HEK293 (cell line): ENCODE data around the gene RIPK3.

ENCODE experiments used
- CTCF ChIP-seq: fragments of 450-650 bp; formaldehyde crosslinking; IDR thresholded peaks from 2 replicates; pipeline ENCODE4 v1.5.1; 2016; ENCODE audit warnings: missing biosample characterization, missing genetic modification characterization
- ELK4 ChIP-seq: IDR thresholded peaks from 2 replicates; pipeline ENCODE4 v1.6.1; 2011; ENCODE audit warnings: mild to moderate bottlenecking, low read depth, low read length, borderline replicate concordance
- HIC1 ChIP-seq: fragments of 450-650 bp; formaldehyde crosslinking; IDR thresholded peaks from 2 replicates; pipeline ENCODE4 v1.5.1; 2016; ENCODE audit warnings: missing biosample characterization, missing genetic modification characterization
- KLF1 ChIP-seq: fragments of 450-650 bp; formaldehyde crosslinking; IDR thresholded peaks from 2 replicates; pipeline ENCODE4 v1.5.1; 2016; ENCODE audit warnings: missing biosample characterization, missing genetic modification characterization
- KLF10 ChIP-seq: fragments of 450-650 bp; IDR thresholded peaks from 2 replicates; pipeline ENCODE4 v1.5.1; 2018; ENCODE audit warnings: missing biosample characterization, mild to moderate bottlenecking, missing genetic modification characterization
- PATZ1 ChIP-seq: fragments of 450-650 bp; formaldehyde crosslinking; IDR thresholded peaks from 2 replicates; pipeline ENCODE4 v1.5.1; 2016; ENCODE audit warnings: missing biosample characterization, missing genetic modification characterization
- ZBTB11 ChIP-seq: fragments of 450-650 bp; formaldehyde crosslinking; conservative IDR thresholded peaks from 2 replicates; pipeline ENCODE4 v1.5.1; 2016; ENCODE audit warnings: low read depth, missing biosample characterization, missing genetic modification characterization
- ZBTB7A ChIP-seq: fragments of 450-650 bp; formaldehyde crosslinking; IDR thresholded peaks from 2 replicates; pipeline ENCODE4 v1.5.1; 2016; ENCODE audit warnings: low read depth, missing biosample characterization, missing genetic modification characterization
- ZNF114 ChIP-seq: fragments of 450-650 bp; formaldehyde crosslinking; IDR thresholded peaks from 2 replicates; pipeline ENCODE4 v1.5.0; 2017; ENCODE audit warnings: missing biosample characterization, missing genetic modification characterization
- ZNF132 ChIP-seq: fragments of 450-650 bp; formaldehyde crosslinking; IDR thresholded peaks from 2 replicates; pipeline ENCODE4 v1.5.1; 2017; ENCODE audit warnings: missing biosample characterization, missing genetic modification characterization, borderline replicate concordance
- ZNF140 ChIP-seq: fragments of 450-650 bp; formaldehyde crosslinking; IDR thresholded peaks from 2 replicates; pipeline ENCODE4 v1.5.1; 2016; ENCODE audit warnings: missing biosample characterization, missing genetic modification characterization
- ZNF266 ChIP-seq: fragments of 450-650 bp; formaldehyde crosslinking; IDR thresholded peaks from 2 replicates; pipeline ENCODE4 v1.5.1; 2016; ENCODE audit warnings: missing biosample characterization, missing genetic modification characterization, low read depth
- ZNF302 ChIP-seq: fragments of 450-650 bp; formaldehyde crosslinking; IDR thresholded peaks from 2 replicates; pipeline ENCODE4 v1.5.1; 2016; ENCODE audit warnings: missing biosample characterization, missing genetic modification characterization, low read depth
- ZNF416 ChIP-seq: fragments of 450-650 bp; formaldehyde crosslinking; IDR thresholded peaks from 2 replicates; pipeline ENCODE4 v1.5.1; 2016; ENCODE audit warnings: missing biosample characterization, missing genetic modification characterization
- ZNF426 ChIP-seq: fragments of 450-650 bp; formaldehyde crosslinking; IDR thresholded peaks from 2 replicates; pipeline ENCODE4 v1.5.1; 2017; ENCODE audit warnings: missing biosample characterization, missing genetic modification characterization, mild to moderate bottlenecking, inconsistent platforms, moderate library complexity
- ZNF529 ChIP-seq: fragments of 450-650 bp; formaldehyde crosslinking; IDR thresholded peaks from 2 replicates; pipeline ENCODE4 v1.5.1; 2017; ENCODE audit warnings: missing genetic modification characterization, missing biosample characterization; ENCODE audit not compliant: insufficient replicate concordance
- ZNF549 ChIP-seq: fragments of 450-650 bp; IDR thresholded peaks from 2 replicates; pipeline ENCODE4 v1.5.1; 2018; ENCODE audit warnings: missing biosample characterization, missing genetic modification characterization, mild to moderate bottlenecking, inconsistent platforms, moderate library complexity
- ZNF558 ChIP-seq: fragments of 450-650 bp; formaldehyde crosslinking; IDR thresholded peaks from 2 replicates; pipeline ENCODE4 v1.5.1; 2016; ENCODE audit warnings: missing biosample characterization, missing genetic modification characterization
- ZSCAN5A ChIP-seq: fragments of 450-650 bp; formaldehyde crosslinking; IDR thresholded peaks from 2 replicates; pipeline ENCODE4 v1.5.1; 2016; ENCODE audit warnings: missing biosample characterization, missing genetic modification characterization
- TF ChIP-seq, protein P1 (sequence below): fragments of 450-650 bp; formaldehyde crosslinking; IDR thresholded peaks from 2 replicates; pipeline ENCODE4 v1.5.1; 2016; ENCODE audit warnings: missing biosample characterization, missing genetic modification characterization
- TF ChIP-seq, protein P2 (sequence below): fragments of 450-650 bp; formaldehyde crosslinking; IDR thresholded peaks from 2 replicates; pipeline ENCODE4 v1.5.1; 2016; ENCODE audit warnings: missing biosample characterization, missing genetic modification characterization

Gene RIPK3

DNA sequence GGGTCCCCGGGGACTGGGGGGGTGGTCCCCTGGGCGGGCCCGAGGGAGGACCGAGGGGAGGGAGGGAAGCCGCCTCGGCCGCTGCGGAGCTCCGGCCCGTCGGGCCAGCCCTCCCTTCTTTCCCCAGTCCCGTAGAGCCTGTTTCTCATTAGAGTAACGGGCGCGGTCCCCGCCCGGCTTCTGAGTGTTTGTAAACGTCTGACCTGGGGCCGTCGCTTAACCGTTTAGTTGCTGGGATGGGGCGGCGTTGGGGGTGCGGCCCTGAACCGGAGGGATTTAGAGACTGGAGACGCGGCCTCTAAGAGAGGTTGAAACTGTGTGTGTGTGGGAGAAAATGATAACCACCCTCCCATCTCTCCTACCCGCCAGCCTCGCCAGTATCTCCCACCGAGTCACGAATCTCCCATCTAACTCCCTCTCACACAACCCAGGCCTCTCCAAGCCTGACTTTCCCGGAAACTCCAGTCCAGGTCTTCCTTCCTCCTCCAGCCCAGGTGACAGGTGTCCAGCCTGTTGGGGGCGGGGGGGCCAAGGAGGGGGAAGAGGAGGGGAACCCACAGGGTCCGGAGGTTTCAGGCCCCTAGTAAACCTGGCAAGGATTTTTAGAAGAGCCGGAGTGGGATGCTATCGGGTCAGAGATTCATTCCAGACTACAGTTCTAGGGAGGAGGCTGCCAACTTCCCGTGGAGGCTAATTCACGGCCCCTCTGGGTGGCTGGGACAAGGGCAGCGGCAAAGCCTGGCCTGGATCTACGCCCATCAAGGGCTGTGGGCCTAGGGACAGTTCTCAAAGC, 27.1 kb upstream of the RIPK3 start (continued):
- no peak for TF ChIP-seq ZNF529 (tag by site-specific recombination)
- no peak for TF ChIP-seq ZNF266
- TF ChIP-seq KLF1: peak; percentile 92
- TF ChIP-seq, protein P1, sequence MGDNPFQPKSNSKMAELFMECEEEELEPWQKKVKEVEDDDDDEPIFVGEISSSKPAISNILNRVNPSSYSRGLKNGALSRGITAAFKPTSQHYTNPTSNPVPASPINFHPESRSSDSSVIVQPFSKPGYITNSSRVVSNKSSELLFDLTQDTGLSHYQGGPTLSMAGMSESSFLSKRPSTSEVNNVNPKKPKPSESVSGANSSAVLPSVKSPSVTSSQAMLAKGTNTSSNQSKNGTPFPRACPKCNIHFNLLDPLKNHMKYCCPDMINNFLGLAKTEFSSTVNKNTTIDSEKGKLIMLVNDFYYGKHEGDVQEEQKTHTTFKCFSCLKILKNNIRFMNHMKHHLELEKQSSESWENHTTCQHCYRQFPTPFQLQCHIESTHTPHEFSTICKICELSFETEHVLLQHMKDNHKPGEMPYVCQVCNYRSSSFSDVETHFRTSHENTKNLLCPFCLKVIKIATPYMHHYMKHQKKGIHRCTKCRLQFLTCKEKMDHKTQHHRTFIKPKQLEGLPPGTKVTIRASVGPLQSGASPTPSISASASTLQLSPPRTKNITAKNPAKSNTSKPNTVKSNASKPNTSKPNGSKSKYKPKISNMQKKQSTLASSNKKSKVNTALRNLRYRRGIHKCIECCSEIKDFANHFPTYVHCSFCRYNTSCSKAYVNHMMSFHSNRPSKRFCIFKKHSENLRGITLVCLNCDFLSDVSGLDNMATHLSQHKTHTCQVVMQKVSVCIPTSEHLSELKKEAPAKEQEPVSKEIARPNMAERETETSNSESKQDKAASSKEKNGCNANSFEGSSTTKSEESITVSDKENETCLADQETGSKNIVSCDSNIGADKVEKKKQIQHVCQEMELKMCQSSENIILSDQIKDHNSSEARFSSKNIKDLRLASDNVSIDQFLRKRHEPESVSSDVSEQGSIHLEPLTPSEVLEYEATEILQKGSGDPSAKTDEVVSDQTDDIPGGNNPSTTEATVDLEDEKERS (tag by site-specific recombination): no peak
- TF ChIP-seq ZNF549: no peak
- TF ChIP-seq ZSCAN5A (tag by site-specific recombination): no peak
- TF ChIP-seq ZBTB7A (tag by site-specific recombination): peak; percentile 66
- TF ChIP-seq ZNF140 (tag by site-specific recombination): no peak
- no peak for TF ChIP-seq ZNF426 (tag by site-specific recombination)
- TF ChIP-seq ZNF132: no peak
- no peak for TF ChIP-seq ELK4
- TF ChIP-seq ZBTB11 (tag by site-specific recombination): peak; percentile 15; the same call in 1 of the 2 replicates
- no peak for TF ChIP-seq ZNF416 (tag by site-specific recombination)
- peak; percentile 79 for TF ChIP-seq KLF10 (tag by site-specific recombination)
- no peak for TF ChIP-seq CTCF (tag by site-specific recombination)
- no peak for TF ChIP-seq ZNF114
- no peak for TF ChIP-seq ZNF302
- TF ChIP-seq, protein P2, sequence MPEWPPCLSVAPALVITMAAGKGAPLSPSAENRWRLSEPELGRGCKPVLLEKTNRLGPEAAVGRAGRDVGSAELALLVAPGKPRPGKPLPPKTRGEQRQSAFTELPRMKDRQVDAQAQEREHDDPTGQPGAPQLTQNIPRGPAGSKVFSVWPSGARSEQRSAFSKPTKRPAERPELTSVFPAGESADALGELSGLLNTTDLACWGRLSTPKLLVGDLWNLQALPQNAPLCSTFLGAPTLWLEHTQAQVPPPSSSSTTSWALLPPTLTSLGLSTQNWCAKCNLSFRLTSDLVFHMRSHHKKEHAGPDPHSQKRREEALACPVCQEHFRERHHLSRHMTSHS (tag by site-specific recombination): no peak
- peak; percentile 94 for TF ChIP-seq PATZ1 (tag by site-specific recombination)
- no peak for TF ChIP-seq ZNF558
- TF ChIP-seq HIC1 (tag by site-specific recombination): no peak
